Prostate gland (tissue), 2 donors: ENCODE results near the gene WDR82.

Source experiments
- CTCF ChIP-seq, 4 experiments: fragments of 200-600 bp in 2 of 4; fragments of 450-650 bp in 2 of 4; sonication (generic) in 2 of 4; IDR thresholded peaks; 1 replicate in 3 of 4; 2 replicates in 1 of 4; pipeline ENCODE4 v1.5.1; 2016 to 2019; ENCODE audit warnings: antibody characterized with exemption in 4 of 4, mild to moderate bottlenecking in 2 of 4, moderate library complexity in 2 of 4
- POLR2AphosphoS5 ChIP-seq: sonication (generic); formaldehyde crosslinking; IDR thresholded peaks from one replicate; pipeline ENCODE4 v1.6.1; 2017; ENCODE audit warnings: antibody characterized with exemption

GRCh38 chr3:52259035-52259434 lies 19.4 kb downstream of the WDR82 start:
- TF ChIP-seq CTCF (IDR thresholded peaks at IDR 0.05) (no peak), POLR2AphosphoS5 (no peak)
